ENCODE measurements around the gene CYP27C1. TPM values are rescaled to one million over a fixed set of nuclear protein-coding genes. Genes with fewer than 3 reads are reported as not detected.
A peak's percentile ranks its signal among the peaks of the same experiment; 100 is the strongest.

CYP27C1 gene
- total RNA-seq, 1 donor from 2014 or later = not detected

DNA sequence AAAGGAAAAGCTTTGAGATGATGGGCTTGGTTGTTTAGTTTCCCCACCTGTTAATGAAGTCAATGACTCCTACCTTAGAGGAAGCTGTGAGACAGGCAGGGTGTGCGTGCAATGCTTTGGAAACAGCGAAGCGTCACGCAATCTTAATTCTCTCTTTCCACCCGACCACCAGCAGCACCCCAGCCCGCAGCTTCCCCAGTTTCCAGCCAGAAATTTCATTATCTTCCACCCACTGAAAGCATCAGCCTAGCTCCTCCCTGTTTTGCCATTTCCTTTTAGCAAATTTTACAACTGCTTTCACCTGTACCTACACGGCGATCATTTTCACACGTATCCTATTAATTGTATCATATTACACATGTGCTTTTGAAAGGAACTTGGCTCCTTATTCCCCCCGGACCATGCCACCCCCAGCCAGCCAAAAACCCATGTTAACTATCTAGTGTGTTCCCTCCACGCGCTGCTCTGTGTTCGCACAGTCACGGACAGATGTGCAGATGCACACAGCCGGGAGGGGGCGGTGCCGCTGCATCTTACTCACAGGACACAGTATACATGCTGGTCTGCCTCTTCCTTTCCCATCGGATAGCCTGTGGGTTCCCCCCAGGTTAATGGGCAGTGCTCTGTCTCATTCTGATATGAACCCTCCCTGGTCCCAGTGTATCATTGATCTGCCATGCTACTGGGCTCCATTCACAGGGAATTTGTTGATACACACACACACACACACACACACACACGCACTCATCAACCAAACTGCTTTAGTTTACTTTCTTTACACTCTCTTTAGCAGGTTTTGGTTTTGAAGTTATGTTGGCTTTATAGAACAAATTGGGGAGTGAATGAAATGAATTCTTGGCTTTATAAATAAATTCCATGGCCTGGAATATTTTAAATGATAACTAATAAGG is 22.4 kb downstream of the CYP27C1 start:
- no peaks in the 10 kb centered on the region for H3K9me3 ChIP-seq
- TF ChIP-seq, protein P1, sequence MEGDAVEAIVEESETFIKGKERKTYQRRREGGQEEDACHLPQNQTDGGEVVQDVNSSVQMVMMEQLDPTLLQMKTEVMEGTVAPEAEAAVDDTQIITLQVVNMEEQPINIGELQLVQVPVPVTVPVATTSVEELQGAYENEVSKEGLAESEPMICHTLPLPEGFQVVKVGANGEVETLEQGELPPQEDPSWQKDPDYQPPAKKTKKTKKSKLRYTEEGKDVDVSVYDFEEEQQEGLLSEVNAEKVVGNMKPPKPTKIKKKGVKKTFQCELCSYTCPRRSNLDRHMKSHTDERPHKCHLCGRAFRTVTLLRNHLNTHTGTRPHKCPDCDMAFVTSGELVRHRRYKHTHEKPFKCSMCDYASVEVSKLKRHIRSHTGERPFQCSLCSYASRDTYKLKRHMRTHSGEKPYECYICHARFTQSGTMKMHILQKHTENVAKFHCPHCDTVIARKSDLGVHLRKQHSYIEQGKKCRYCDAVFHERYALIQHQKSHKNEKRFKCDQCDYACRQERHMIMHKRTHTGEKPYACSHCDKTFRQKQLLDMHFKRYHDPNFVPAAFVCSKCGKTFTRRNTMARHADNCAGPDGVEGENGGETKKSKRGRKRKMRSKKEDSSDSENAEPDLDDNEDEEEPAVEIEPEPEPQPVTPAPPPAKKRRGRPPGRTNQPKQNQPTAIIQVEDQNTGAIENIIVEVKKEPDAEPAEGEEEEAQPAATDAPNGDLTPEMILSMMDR (IDR thresholded peaks at IDR 0.05) = peak; percentile 40
- H3K4me1 ChIP-seq = no peaks in the 10 kb centered on the region
- H3K27me3 ChIP-seq = no peaks in the 10 kb centered on the region
- H3K36me3 ChIP-seq = no peaks in the 10 kb centered on the region
- ATAC-seq (peak; percentile 89), DNase-seq (peak; percentile 82)
- no peak overlapping the region for H3K27ac ChIP-seq
- no peak overlapping the region for H3K4me3 ChIP-seq
- intact Hi-C loops (cut with DNase I) = no loop called here

DNA sequence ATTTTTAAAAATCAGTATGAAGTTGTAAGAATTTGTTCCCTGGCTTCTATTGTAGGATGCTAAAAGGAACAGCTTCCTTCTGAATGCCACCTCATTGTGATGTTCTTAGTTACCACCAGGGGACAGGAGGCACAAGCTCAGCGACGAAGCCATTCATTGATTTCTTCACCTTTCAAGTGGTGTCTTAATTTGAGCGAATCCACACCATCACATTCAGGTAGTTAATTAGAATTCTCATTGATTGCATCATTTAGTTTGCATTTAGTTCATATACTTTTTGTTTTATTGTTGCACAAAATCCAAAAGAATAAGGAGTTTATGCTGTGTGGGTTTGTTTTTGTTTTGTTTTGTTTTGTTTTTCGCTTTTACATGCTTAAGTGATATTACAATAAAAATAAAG is 23.1 kb downstream of the CYP27C1 start:
- no peaks in the 10 kb centered on the region for H3K27me3 ChIP-seq
- H3K4me3 ChIP-seq = no peak overlapping the region
- intact Hi-C loops (cut with DNase I) = no loop called here
- DNase-seq (no peak), ATAC-seq (no peak)
- H3K9me3 ChIP-seq = no peaks in the 10 kb centered on the region
- H3K27ac ChIP-seq = no peak overlapping the region
- no peaks in the 10 kb centered on the region for H3K36me3 ChIP-seq
- H3K4me1 ChIP-seq = no peaks in the 10 kb centered on the region
- TF ChIP-seq, protein P1 (IDR thresholded peaks at IDR 0.05) = peak; percentile 39

DNA sequence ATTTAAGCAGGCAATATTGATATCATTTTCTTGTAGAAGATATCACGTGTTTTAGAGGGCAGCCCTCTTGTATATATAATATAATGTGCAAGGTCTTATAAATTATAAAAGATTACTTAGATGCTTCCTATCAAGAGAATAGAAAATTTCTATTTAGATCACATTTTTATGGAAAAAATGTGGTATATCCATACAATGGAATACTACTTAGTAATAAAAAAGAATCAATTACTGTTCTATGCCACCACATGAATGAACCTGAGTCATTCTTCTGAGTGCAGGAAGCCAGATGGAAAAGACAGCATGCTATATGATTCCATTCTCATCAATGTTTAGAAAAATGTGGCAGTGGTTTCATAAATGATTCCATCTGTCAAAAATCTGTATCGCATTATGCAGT is 23.6 kb downstream of the CYP27C1 start:
- H3K9me3 ChIP-seq = no peaks in the 10 kb centered on the region
- H3K27me3 ChIP-seq = no peaks in the 10 kb centered on the region
- intact Hi-C loops (cut with DNase I) = no loop called here
- no peaks in the 10 kb centered on the region for H3K36me3 ChIP-seq
- no peaks in the 10 kb centered on the region for H3K4me1 ChIP-seq
- ATAC-seq (no peak), DNase-seq (no peak)
- TF ChIP-seq, protein P1 (IDR thresholded peaks at IDR 0.05) = no peak
- H3K27ac ChIP-seq = no peak overlapping the region
- no peak overlapping the region for H3K4me3 ChIP-seq

DNA sequence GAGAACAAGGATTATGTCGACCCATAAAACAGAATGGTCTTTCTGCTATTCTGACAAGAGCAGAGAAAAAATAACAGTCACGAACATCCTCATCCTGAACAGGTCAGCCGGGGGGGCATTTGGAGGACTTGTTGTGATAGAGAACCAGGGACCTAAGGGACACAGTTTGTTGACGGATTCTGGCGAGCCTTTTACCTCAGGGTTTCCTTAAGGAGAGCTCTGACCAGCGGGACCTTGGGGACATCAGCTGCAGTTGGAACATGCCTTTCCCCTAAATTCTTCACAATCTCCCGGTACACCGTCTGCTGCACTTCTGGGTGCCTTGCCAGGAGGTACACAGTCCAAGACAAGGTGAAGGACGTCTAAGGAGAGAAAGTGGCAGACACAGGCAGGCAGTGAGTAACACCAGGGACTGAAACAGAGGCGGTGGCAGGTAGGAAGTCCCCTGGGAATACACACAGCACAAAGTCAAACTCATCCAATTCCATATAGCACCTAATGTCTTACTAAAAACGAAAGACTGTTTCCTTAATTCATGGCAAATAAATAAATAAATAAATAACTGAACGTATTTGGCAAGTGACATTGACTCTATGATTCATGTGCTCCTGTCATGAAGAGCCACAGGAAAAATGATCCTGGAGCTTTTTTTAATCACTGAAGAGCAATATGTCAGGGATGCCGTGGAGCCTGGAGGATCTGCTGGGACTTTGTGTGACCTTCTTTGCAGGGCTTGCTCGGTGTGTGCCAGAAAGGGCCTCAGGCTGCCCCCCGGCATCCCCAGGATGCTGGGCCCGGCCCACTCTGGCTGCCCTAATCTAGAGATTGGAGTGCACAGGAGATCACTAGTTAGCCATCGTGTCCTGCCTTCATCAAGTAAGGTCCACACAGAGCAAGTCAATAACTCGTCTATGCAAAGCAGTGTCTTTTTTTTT is 24.7 kb downstream of the CYP27C1 start:
- no peaks in the 10 kb centered on the region for H3K36me3 ChIP-seq
- intact Hi-C loops (cut with DNase I) = no loop called here
- H3K27me3 ChIP-seq = no peaks in the 10 kb centered on the region
- no peak overlapping the region for H3K27ac ChIP-seq
- H3K4me1 ChIP-seq = no peaks in the 10 kb centered on the region
- H3K4me3 ChIP-seq = no peak overlapping the region
- ATAC-seq (no peak), DNase-seq (no peak)
- no peaks in the 10 kb centered on the region for H3K9me3 ChIP-seq
- TF ChIP-seq, protein P1 (IDR thresholded peaks at IDR 0.05) = no peak

DNA sequence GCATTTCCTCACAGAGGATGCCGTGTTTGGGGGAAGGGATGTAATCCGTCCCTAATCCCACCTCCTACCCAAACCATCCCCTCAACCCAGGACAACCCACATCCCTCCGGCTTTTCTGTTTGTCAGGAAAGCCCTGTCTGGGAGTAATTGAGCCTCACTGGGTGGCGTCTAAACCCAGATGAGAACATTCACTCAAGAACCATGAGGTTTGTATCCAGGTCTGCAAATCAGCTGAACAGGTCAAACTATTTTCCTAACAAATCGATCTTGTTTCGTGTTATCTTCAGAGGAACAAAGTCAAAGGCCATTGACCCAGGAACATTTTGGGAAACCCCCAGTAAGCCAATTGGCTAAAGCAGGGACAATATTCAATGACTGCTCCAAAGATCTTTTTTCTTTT is 25.7 kb downstream of the CYP27C1 start:
- ATAC-seq (no peak), DNase-seq (no peak)
- H3K4me1 ChIP-seq = no peaks in the 10 kb centered on the region
- no peaks in the 10 kb centered on the region for H3K9me3 ChIP-seq
- H3K27me3 ChIP-seq = no peaks in the 10 kb centered on the region
- no peaks in the 10 kb centered on the region for H3K36me3 ChIP-seq
- intact Hi-C loops (cut with DNase I) = no loop called here
- no peak overlapping the region for H3K4me3 ChIP-seq
- TF ChIP-seq, protein P1 (IDR thresholded peaks at IDR 0.05) = no peak
- no peak overlapping the region for H3K27ac ChIP-seq
